HG02943 (cell line): ENCODE results near the gene AKAP7.

Experiments
- ATAC-seq: cut with Tn5 transposase; IDR thresholded peaks from one replicate; pipeline ENCODE4 v1.9.1; 2021; ENCODE audit warnings: mild to moderate bottlenecking, low read depth, moderate library complexity; ENCODE audit not compliant: unreplicated experiment

Gene AKAP7

GRCh38 chr6:131132360-131132759, 2.9 kb upstream of the AKAP7 start:
- no peak for ATAC-seq

GRCh38 chr6:131134220-131134979, 867 bp upstream of the AKAP7 start:
- ATAC-seq: no peak

GRCh38 chr6:131134980-131135243, 355 bp upstream of the AKAP7 start:
- no peak for ATAC-seq

GRCh38 chr6:131136021-131136786, 937 bp downstream of the AKAP7 start:
- peak; percentile 9 for ATAC-seq

GRCh38 chr6:131139599-131139998, 4.3 kb downstream of the AKAP7 start:
- ATAC-seq: no peak

- ATAC-seq: no peak
Observed at GRCh38 chr6:131143319-131143718, 8.1 kb downstream of the AKAP7 start.

- ATAC-seq: no peak
Observed at GRCh38 chr6:131146865-131147264, 11.6 kb downstream of the AKAP7 start.

GRCh38 chr6:131156411-131156810, 21.1 kb downstream of the AKAP7 start:
- no peak for ATAC-seq

GRCh38 chr6:131159578-131159977, 24.3 kb downstream of the AKAP7 start:
- ATAC-seq: no peak

- no peak for ATAC-seq
Observed at GRCh38 chr6:131160254-131160758, 25.0 kb downstream of the AKAP7 start.

- ATAC-seq: no peak
Observed at GRCh38 chr6:131161987-131162386, 26.7 kb downstream of the AKAP7 start.

- no peak for ATAC-seq
Observed at GRCh38 chr6:131163886-131164285, 28.6 kb downstream of the AKAP7 start.

GRCh38 chr6:131164506-131164905, 29.2 kb downstream of the AKAP7 start:
- no peak for ATAC-seq

GRCh38 chr6:131167773-131168172, 32.5 kb downstream of the AKAP7 start:
- ATAC-seq: no peak

GRCh38 chr6:131169613-131170012, 34.3 kb downstream of the AKAP7 start:
- ATAC-seq: no peak

GRCh38 chr6:131172222-131172621, 37.0 kb downstream of the AKAP7 start:
- no peak for ATAC-seq

GRCh38 chr6:131173680-131174079, 38.4 kb downstream of the AKAP7 start:
- no peak for ATAC-seq

GRCh38 chr6:131175564-131175963, 40.3 kb downstream of the AKAP7 start:
- no peak for ATAC-seq

GRCh38 chr6:131177996-131178395, 42.7 kb downstream of the AKAP7 start:
- ATAC-seq: no peak

GRCh38 chr6:131182991-131183425, 47.7 kb downstream of the AKAP7 start:
- ATAC-seq: no peak

- ATAC-seq: no peak
Observed at GRCh38 chr6:131183427-131184095, 48.3 kb downstream of the AKAP7 start.
